Hepatocyte (in vitro differentiated cells): ENCODE measurements around the gene EIF1B.

Experiments
- CTCF ChIP-seq: fragments of 200-600 bp; sonication (generic); IDR thresholded peaks from 2 replicates; pipeline ENCODE4 v1.5.1; 2016; ENCODE audit warnings: antibody characterized with exemption, mild to moderate bottlenecking; ENCODE audit not compliant: poor library complexity
- EZH2 ChIP-seq: fragments of 200-600 bp; sonication (generic); IDR thresholded peaks from 2 replicates; pipeline ENCODE4 v1.6.1; 2016; ENCODE audit warnings: antibody characterized with exemption, mild to moderate bottlenecking, borderline replicate concordance

GRCh38 chr3:40299721-40300335 lies 9.7 kb upstream of the EIF1B start:
- no peak for TF ChIP-seq CTCF
- no peak for TF ChIP-seq EZH2
